ENCODE results near the gene GRID2. TPM values are rescaled to one million over a fixed set of nuclear protein-coding genes. Genes with fewer than 3 reads are reported as not detected.

The GRID2 gene
- polyA plus RNA-seq, 1 donor from 2014 or later = 14.9 TPM

- Histone ChIP-seq H3K79me2 (replicated peaks; ENCODE audit: insufficient read depth, low read length) (no peaks in the 10 kb centered on the region), H3K4me3 (ENCODE audit: low read length) (no peak overlapping the region), H3K27me3 (ENCODE audit: insufficient read depth, low read depth, low read length) (no peaks in the 10 kb centered on the region), H3K4me2 (ENCODE audit: low read length) (no peak overlapping the region), H3K9ac (ENCODE audit: low read length) (no peak overlapping the region), H3K9me3 (ENCODE audit: low read length) (no peaks in the 10 kb centered on the region), H3K36me3 (ENCODE audit: insufficient read depth, low read length) (no peaks in the 10 kb centered on the region), H4K20me1 (ENCODE audit: insufficient read depth) (no peaks in the 10 kb centered on the region), H2AFZ (ENCODE audit: low read depth, low read length) (no peak overlapping the region), H3K9me2 (ENCODE audit: insufficient read depth, low read length) (no peaks in the 10 kb centered on the region), H3K27ac (ENCODE audit: low read length) (no peak overlapping the region), H3F3A (ENCODE audit: insufficient read depth, low read length, poor library complexity, severe bottlenecking) (no peaks in the 10 kb centered on the region)
- TF ChIP-seq RAD21 (conservative IDR thresholded peaks at IDR 0.05) (no peak), SMC3 (conservative IDR thresholded peaks at IDR 0.05; ENCODE audit: poor library complexity) (no peak), CTCF (IDR thresholded peaks at IDR 0.05; ENCODE audit: poor library complexity, severe bottlenecking) (no peak), TAF1 (IDR thresholded peaks at IDR 0.05; ENCODE audit: low read depth) (no peak), EZH2 (IDR thresholded peaks at IDR 0.05; ENCODE audit: borderline replicate concordance, insufficient read depth, low read length, poor library complexity, severe bottlenecking) (no peak), REST (IDR thresholded peaks at IDR 0.05; ENCODE audit: borderline replicate concordance) (no peak), EP300 (conservative IDR thresholded peaks at IDR 0.05; ENCODE audit: poor library complexity, severe bottlenecking) (no peak), MXI1 (conservative IDR thresholded peaks at IDR 0.05; ENCODE audit: poor library complexity, severe bottlenecking) (no peak), POLR2AphosphoS5 (IDR thresholded peaks at IDR 0.05) (no peak)
Observed at GRCh38 chr4:93578942-93579341, 1275.2 kb downstream of the GRID2 start.

GRCh38 chr4:93605163-93605562 lies 1301.4 kb downstream of the GRID2 start:
- H3K36me3 ChIP-seq (ENCODE audit: insufficient read depth, low read length) = no peaks in the 10 kb centered on the region
- H3F3A ChIP-seq (ENCODE audit: insufficient read depth, low read length, poor library complexity, severe bottlenecking) = no peaks in the 10 kb centered on the region
- no peaks in the 10 kb centered on the region for H3K9me2 ChIP-seq (ENCODE audit: insufficient read depth, low read length)
- H3K4me2 ChIP-seq (ENCODE audit: low read length) = no peak overlapping the region
- H3K9ac ChIP-seq (ENCODE audit: low read length) = no peak overlapping the region
- H3K4me3 ChIP-seq (ENCODE audit: low read length) = no peak overlapping the region
- no peaks in the 10 kb centered on the region for H3K27me3 ChIP-seq (ENCODE audit: insufficient read depth, low read depth, low read length)
- no peaks in the 10 kb centered on the region for H3K9me3 ChIP-seq (ENCODE audit: low read length)
- no peak for TF ChIP-seq EZH2 (IDR thresholded peaks at IDR 0.05; ENCODE audit: borderline replicate concordance, insufficient read depth, low read length, poor library complexity, severe bottlenecking)
- TF ChIP-seq EP300 (conservative IDR thresholded peaks at IDR 0.05; ENCODE audit: poor library complexity, severe bottlenecking) = no peak
- no peak for TF ChIP-seq CTCF (IDR thresholded peaks at IDR 0.05; ENCODE audit: poor library complexity, severe bottlenecking)
- TF ChIP-seq MXI1 (conservative IDR thresholded peaks at IDR 0.05; ENCODE audit: poor library complexity, severe bottlenecking) = no peak
- TF ChIP-seq RAD21 (conservative IDR thresholded peaks at IDR 0.05) = no peak
- TF ChIP-seq SMC3 (conservative IDR thresholded peaks at IDR 0.05; ENCODE audit: poor library complexity) = no peak
- no peak for TF ChIP-seq POLR2AphosphoS5 (IDR thresholded peaks at IDR 0.05)
- no peak for TF ChIP-seq TAF1 (IDR thresholded peaks at IDR 0.05; ENCODE audit: low read depth)
- TF ChIP-seq REST (IDR thresholded peaks at IDR 0.05; ENCODE audit: borderline replicate concordance) = no peak
- H4K20me1 ChIP-seq (ENCODE audit: insufficient read depth) = no peaks in the 10 kb centered on the region
- no peaks in the 10 kb centered on the region for H3K79me2 ChIP-seq (replicated peaks; ENCODE audit: insufficient read depth, low read length)
- no peak overlapping the region for H3K27ac ChIP-seq (ENCODE audit: low read length)
- H2AFZ ChIP-seq (ENCODE audit: low read depth, low read length) = no peak overlapping the region

Measured in neural cell (in vitro differentiated cells).